ENCODE data around the gene ABCB1. TPM values are rescaled to one million over a fixed set of nuclear protein-coding genes. Genes with fewer than 3 reads are reported as not detected.
"Not testable (repeated sequence)": the region's sequence is repeated elsewhere in the genome, so short reads cannot be mapped to it uniquely, and the experiment has no call there.

Gene ABCB1
- total and polyA plus RNA-seq, 12 donors: 64.5 to 1,762 (median 363) TPM

DNA sequence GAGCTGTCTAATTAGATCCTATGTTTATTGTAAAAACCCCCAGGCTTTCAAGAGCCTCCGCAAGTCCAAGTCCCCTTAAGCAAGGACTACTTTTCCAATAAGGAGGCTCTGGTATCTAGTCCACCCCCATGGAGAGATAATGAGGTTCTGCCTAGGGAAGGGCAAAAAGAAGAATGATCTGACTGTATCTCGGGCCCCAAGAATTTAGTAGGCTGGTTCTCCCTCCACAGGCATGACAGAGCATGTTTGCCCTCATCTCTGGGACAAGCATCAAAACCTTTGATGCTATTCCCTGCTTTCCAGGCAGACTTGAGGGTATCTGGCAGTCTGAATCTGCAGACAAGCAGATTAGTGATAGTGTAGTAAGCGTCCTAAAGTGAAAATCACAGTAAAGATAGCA, 19.0 kb downstream of the ABCB1 start:
- WGBS, 4 donors: 77 to 91% (median 89%) methylated on average over 3 of the region's 3 CpGs
- H3K9me3 ChIP-seq (replicated peaks in 1 of 3): no peaks in the 10 kb centered on the region
- H3K36me3 ChIP-seq (replicated peaks in 1 of 2): peaks cover 0 to 7% of the 10 kb centered on the region in 2 donors
- no peak overlapping the region for H3K27ac ChIP-seq
- no peaks in the 10 kb centered on the region for H3K4me1 ChIP-seq (replicated peaks in 1 of 2)
- intact Hi-C loops (cut with DNase I): no loop called here
- H3K4me3 ChIP-seq: no peak overlapping the region
- TF ChIP-seq, protein P1, sequence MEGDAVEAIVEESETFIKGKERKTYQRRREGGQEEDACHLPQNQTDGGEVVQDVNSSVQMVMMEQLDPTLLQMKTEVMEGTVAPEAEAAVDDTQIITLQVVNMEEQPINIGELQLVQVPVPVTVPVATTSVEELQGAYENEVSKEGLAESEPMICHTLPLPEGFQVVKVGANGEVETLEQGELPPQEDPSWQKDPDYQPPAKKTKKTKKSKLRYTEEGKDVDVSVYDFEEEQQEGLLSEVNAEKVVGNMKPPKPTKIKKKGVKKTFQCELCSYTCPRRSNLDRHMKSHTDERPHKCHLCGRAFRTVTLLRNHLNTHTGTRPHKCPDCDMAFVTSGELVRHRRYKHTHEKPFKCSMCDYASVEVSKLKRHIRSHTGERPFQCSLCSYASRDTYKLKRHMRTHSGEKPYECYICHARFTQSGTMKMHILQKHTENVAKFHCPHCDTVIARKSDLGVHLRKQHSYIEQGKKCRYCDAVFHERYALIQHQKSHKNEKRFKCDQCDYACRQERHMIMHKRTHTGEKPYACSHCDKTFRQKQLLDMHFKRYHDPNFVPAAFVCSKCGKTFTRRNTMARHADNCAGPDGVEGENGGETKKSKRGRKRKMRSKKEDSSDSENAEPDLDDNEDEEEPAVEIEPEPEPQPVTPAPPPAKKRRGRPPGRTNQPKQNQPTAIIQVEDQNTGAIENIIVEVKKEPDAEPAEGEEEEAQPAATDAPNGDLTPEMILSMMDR (IDR thresholded peaks at IDR 0.05): no peak
- no peak for TF ChIP-seq POLR2A (IDR thresholded peaks at IDR 0.05)
- H3K27me3 ChIP-seq: no peaks in the 10 kb centered on the region
- no peak for DNase-seq

DNA sequence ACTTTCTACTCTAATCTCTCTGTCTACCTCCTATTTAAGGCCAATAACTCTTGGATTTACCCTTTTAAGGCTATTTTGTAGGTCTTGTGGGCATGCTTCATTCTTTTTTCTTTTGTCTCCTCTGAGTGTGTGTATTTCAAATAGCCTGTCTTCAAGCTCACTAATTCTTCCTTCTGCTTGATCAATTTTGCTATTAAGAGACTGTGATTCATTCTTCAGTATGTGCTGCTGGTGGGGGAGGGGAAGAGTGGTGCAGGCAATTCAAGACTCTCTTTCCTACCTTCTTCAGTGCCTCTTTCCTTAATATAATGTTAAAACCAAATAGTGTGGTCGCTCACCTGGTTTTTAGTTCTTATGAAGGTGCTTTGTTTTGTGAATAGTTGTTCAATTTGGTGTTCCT, 20.0 kb downstream of the ABCB1 start:
- peaks cover 0 to 7% of the 10 kb centered on the region in 2 donors for H3K36me3 ChIP-seq (replicated peaks in 1 of 2)
- no peaks in the 10 kb centered on the region for H3K9me3 ChIP-seq (replicated peaks in 1 of 3)
- H3K4me1 ChIP-seq (replicated peaks in 1 of 2): peaks cover 0 to 3% of the 10 kb centered on the region in 2 donors
- 88 to 95% (median 89%) methylated on average over 1 of the region's 1 CpG for WGBS, 4 donors
- no peaks in the 10 kb centered on the region for H3K27me3 ChIP-seq
- TF ChIP-seq POLR2A (IDR thresholded peaks at IDR 0.05): no peak
- TF ChIP-seq, protein P1 (IDR thresholded peaks at IDR 0.05): no peak
- DNase-seq: no peak
- intact Hi-C loops (cut with DNase I): no loop called here
- no peak overlapping the region for H3K4me3 ChIP-seq
- H3K27ac ChIP-seq: no peak overlapping the region

GRCh38 chr7:87575521-87575920, 25.2 kb downstream of the ABCB1 start:
- no peaks in the 10 kb centered on the region for H3K27me3 ChIP-seq

DNA sequence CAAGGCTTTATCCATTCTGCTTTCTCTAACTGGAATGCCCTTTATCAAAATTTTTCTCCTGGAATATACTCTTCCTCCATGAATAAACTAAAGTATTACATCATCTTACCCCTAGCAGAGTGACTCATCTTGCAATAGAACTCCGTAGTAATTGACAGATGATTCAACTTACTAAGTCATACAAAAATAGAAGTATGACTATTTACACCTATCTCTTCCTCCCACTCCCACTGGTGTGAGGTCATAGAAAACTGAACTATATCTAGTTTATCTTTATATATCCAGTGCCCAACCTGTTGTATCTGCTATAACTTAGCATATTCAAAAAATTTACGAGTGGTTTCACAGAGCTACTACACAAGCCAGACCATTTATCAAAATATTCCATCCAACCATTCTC, 26.1 kb downstream of the ABCB1 start:
- 5 to 33% (median 18%) methylated on average over 2 of the region's 2 CpGs for WGBS, 4 donors
- no peak for TF ChIP-seq POLR2A (IDR thresholded peaks at IDR 0.05)
- TF ChIP-seq, protein P1 (IDR thresholded peaks at IDR 0.05): no peak
- no peaks in the 10 kb centered on the region for H3K36me3 ChIP-seq (replicated peaks in 1 of 2)
- H3K4me1 ChIP-seq (replicated peaks in 1 of 2): peaks cover 0 to 19% of the 10 kb centered on the region in 2 donors
- intact Hi-C loops (cut with DNase I): no loop called here
- H3K4me3 ChIP-seq: no peak overlapping the region
- H3K9me3 ChIP-seq (replicated peaks in 1 of 3): no peaks in the 10 kb centered on the region
- H3K27ac ChIP-seq: peak overlapping the region; percentile 10 to 70 (median 29)
- H3K27me3 ChIP-seq: no peaks in the 10 kb centered on the region
- no peak for DNase-seq

More at GRCh38 chr7:87575521-87575920, 25.2 kb downstream of the ABCB1 start:
- DNase-seq: peak; percentile 53 to 72 (median 70)
- intact Hi-C loops (cut with DNase I): no loop called here
- Histone ChIP-seq H3K4me3 (no peak overlapping the region), H3K27ac (peak overlapping the region in 4 of 5 donors; percentile 10 to 70 (median 34)), H3K4me1 (replicated peaks in 1 of 2) (peaks cover 0 to 12% of the 10 kb centered on the region in 2 donors), H3K36me3 (replicated peaks in 1 of 2) (no peaks in the 10 kb centered on the region), H3K9me3 (replicated peaks in 1 of 3) (no peaks in the 10 kb centered on the region)
- 41 to 62% (median 45%) methylated on average over 2 of the region's 2 CpGs for WGBS, 4 donors
- TF ChIP-seq, protein P1 (IDR thresholded peaks at IDR 0.05): no peak
- peak in 1 of 2 donors; percentile 8 for TF ChIP-seq POLR2A (IDR thresholded peaks at IDR 0.05)

DNA sequence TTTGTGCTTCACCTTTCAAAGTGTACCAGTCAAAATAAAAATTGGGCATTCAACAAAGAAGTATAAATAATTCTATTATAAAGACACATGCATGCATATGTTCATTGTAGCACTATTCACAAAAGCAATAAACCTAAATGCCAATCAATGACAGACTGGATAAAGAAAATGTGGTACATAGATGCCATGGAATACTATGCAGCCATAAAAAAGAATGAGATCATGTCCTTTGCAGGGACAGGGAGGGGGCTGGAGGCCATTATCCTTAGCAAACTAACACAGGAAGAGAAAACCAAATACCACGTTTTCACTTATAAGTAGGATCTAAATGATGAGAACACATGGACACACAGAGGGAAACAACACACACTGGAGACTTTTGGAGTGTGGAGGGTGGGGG, 28.2 kb downstream of the ABCB1 start:
- H3K9me3 ChIP-seq (replicated peaks in 1 of 3); DNase-seq; H3K36me3 ChIP-seq (replicated peaks in 1 of 2); H3K4me3 ChIP-seq; H3K27ac ChIP-seq; H3K27me3 ChIP-seq; intact Hi-C loops (cut with DNase I): not testable (repeated sequence)
- 63 to 78% (median 75%) methylated on average over 1 of the region's 1 CpG for WGBS, 4 donors
- H3K4me1 ChIP-seq (replicated peaks in 1 of 2): peaks cover 0 to 24% of the 10 kb centered on the region in 2 donors

Data from adrenal gland (tissue), 12 donors.